Measurements from ENCODE around the gene KLF15.

GRCh38 chr3:126358816-126359181 is 1.6 kb upstream of the KLF15 start:
- no peak for TF ChIP-seq NKRF (IDR thresholded peaks at IDR 0.05; ENCODE audit: borderline replicate concordance)
- TF ChIP-seq SIN3A (IDR thresholded peaks at IDR 0.05; ENCODE audit: borderline replicate concordance in 2 of 2, control insufficient read depth in 1 of 2, low read depth in 2 of 2, low read length in 2 of 2) = no peak
- TF ChIP-seq CTCF (IDR thresholded peaks at IDR 0.05 in 2 of 3, conservative IDR thresholded peaks at IDR 0.05 in 1 of 3; ENCODE audit: insufficient read depth in 2 of 3, low read depth in 1 of 3, low read length in 3 of 3) = no peak
- no peak for TF ChIP-seq TCF7 (IDR thresholded peaks at IDR 0.05; ENCODE audit: borderline replicate concordance)
- TF ChIP-seq POLR2AphosphoS2 (IDR thresholded peaks at IDR 0.05; ENCODE audit: low read length) = no peak
- TF ChIP-seq ELF4 (CRISPR knock-in tag; IDR thresholded peaks at IDR 0.05) = no peak
- no peak for TF ChIP-seq SREBF2 (CRISPR knock-in tag; IDR thresholded peaks at IDR 0.05)
